ENCODE data around the gene BTBD18.

GRCh38 chr11:57764021-57764420, 12.4 kb upstream of the BTBD18 start:
- TF ChIP-seq EZH2 (IDR thresholded peaks at IDR 0.05; ENCODE audit: low read length) (no peak), CTCF (optimal IDR thresholded peaks at IDR 0.05 in 1 of 3, IDR thresholded peaks at IDR 0.05 in 1 of 3, conservative IDR thresholded peaks at IDR 0.05 in 1 of 3; ENCODE audit: extremely low read depth in 1 of 3, insufficient read depth in 2 of 3, low read length in 3 of 3) (no peak)

Measured in keratinocyte (primary cell).